Esophagus squamous epithelium (tissue), 5 donors: Measurements from ENCODE around the gene SLCO4C1. TPM values are rescaled to one million over a fixed set of nuclear protein-coding genes. Genes with fewer than 3 reads are reported as not detected.

Source experiments
- DNase-seq: peaks from one replicate; lab custom pipeline; 2025; lab: John Stamatoyannopoulos, UW
- H3K27ac ChIP-seq, 4 donors: fragments of 200-600 bp; sonication (generic); one replicate each; pipeline ENCODE4 v1.5.1; 2016 to 2019; ENCODE audit warnings: mild to moderate bottlenecking in 1 of 4
- H3K27me3 ChIP-seq, 4 donors: fragments of 200-600 bp; sonication (generic); 1 replicate in 3 of 4; 2 replicates in 1 of 4; pipeline versions ENCODE4 v1.5.1 to v1.6.0; 2017 to 2021; ENCODE audit warnings: antibody characterized with exemption in 1 of 4
- H3K36me3 ChIP-seq, 3 donors: fragments of 200-600 bp; sonication (generic); one replicate each; pipeline ENCODE4 v1.5.1; 2016 to 2019
- H3K4me1 ChIP-seq, 3 donors: fragments of 200-600 bp; sonication (generic); one replicate each; pipeline ENCODE4 v1.5.1; 2017 to 2019
- H3K4me3 ChIP-seq, 4 donors: fragments of 200-600 bp; sonication (generic); 1 replicate in 3 of 4; 2 replicates in 1 of 4; pipeline ENCODE4 v1.5.1; 2016 to 2019; ENCODE audit warnings: mild to moderate bottlenecking in 2 of 4, moderate library complexity in 1 of 4
- H3K9me3 ChIP-seq, 3 donors: fragments of 200-600 bp; sonication (generic); one replicate each; pipeline ENCODE4 v1.5.1; 2016 to 2019
- POLR2A ChIP-seq, 4 donors: fragments of 450-650 bp; IDR thresholded peaks; one replicate each; pipeline ENCODE4 v1.6.1; 2017; ENCODE audit warnings: antibody characterized with exemption in 4 of 4, mild to moderate bottlenecking in 4 of 4, moderate library complexity in 3 of 4
- WGBS, 2 donors: methylation state at CpG; one replicate each; pipeline ENCODE4 v1.1.5; 2018; 5-methylcytosine and 5-hydroxymethylcytosine counted together
- intact Hi-C: fragments of 100-400 bp; cut with DNase I; formaldehyde crosslinking; loops from one replicate; pipeline ENCODE4 v1.15.0; 2022
- total RNA-seq, 4 donors: library from RNA; depleted of rRNA; stranded (reverse); fragments of >200 nt; gene quantifications; one replicate each; pipeline ENCODE4 v1.1.0, GENCODE V29; 2016
- TF ChIP-seq, protein P1 (sequence below), 6 experiments: fragments of 450-650 bp in 4 of 6; fragments of 200-600 bp in 2 of 6; sonication (generic) in 2 of 6; IDR thresholded peaks; one replicate each; pipeline ENCODE4 v1.5.1; 2016 to 2019; ENCODE audit warnings: antibody characterized with exemption in 6 of 6, mild to moderate bottlenecking in 4 of 6, moderate library complexity in 4 of 6
- donor health status: DM: yes; HTN: yes; CAD: no.

Gene SLCO4C1
- total RNA-seq, 4 donors from 2014 or later, result 0.19 TPM; not detected in 3

DNA sequence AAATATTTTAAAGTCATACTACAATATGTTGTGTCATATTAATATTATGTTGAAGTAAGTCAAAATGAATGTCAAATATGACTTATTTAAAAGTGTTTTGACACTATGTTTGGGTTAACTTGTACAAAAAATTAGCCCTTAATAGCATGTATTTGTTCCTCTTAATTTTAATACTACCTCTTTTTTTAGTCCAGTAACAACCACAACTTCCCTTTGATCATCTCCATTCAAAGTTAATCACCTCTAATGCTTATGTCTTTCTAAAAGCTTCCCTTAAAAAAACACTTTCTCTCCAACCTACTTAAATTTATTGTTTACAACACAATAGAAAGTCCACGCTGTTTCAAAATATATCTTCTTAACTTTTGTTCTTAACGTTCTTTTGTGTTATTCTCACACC, 9.6 kb downstream of the SLCO4C1 start:
- no peak overlapping the region for H3K27ac ChIP-seq
- no peak for DNase-seq
- no peaks in the 10 kb centered on the region for H3K27me3 ChIP-seq
- H3K9me3 ChIP-seq, result no peaks in the 10 kb centered on the region
- no peaks in the 10 kb centered on the region for H3K4me1 ChIP-seq
- intact Hi-C loops, result no loop called here
- no peak overlapping the region for H3K4me3 ChIP-seq
- no peaks in the 10 kb centered on the region for H3K36me3 ChIP-seq
- WGBS, 2 donors, result 33 to 41% methylated on average over 2 of the region's 2 CpGs
- no peak for TF ChIP-seq POLR2A (IDR thresholded peaks at IDR 0.05)
- TF ChIP-seq, protein P1, sequence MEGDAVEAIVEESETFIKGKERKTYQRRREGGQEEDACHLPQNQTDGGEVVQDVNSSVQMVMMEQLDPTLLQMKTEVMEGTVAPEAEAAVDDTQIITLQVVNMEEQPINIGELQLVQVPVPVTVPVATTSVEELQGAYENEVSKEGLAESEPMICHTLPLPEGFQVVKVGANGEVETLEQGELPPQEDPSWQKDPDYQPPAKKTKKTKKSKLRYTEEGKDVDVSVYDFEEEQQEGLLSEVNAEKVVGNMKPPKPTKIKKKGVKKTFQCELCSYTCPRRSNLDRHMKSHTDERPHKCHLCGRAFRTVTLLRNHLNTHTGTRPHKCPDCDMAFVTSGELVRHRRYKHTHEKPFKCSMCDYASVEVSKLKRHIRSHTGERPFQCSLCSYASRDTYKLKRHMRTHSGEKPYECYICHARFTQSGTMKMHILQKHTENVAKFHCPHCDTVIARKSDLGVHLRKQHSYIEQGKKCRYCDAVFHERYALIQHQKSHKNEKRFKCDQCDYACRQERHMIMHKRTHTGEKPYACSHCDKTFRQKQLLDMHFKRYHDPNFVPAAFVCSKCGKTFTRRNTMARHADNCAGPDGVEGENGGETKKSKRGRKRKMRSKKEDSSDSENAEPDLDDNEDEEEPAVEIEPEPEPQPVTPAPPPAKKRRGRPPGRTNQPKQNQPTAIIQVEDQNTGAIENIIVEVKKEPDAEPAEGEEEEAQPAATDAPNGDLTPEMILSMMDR (IDR thresholded peaks at IDR 0.05), result no peak

DNA sequence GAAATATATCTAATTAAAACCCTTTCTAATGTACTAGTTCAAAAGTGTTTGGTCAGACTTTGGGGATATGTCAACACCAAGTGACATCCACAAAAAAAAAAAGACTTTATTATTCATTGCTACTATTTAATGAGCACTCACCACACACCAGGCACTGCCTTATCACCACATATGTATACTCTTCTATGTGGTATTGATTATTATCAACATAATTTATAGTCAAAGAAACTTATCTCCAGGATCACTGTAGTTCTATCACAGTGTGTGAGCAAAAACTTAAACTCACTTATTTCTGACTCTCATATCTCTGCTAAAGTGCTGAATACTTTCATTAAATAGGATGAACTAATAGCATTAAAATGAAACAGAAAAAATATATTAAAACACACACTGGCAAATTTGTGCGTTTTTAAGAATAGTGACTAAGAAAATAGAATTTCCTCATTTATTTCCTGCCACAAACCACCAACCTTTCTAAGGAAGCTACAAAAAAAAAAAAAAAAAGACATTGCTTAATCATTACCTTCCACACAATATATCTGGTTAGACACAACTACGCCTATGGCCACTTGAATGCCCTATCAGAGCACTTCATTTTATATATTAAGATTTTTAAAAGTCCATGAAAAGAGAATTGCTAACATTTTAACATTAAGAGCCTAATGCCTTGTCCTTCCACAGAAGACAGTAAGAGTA, 12.8 kb downstream of the SLCO4C1 start:
- 65 to 69% methylated on average over 2 of the region's 2 CpGs for WGBS, 2 donors
- TF ChIP-seq POLR2A (IDR thresholded peaks at IDR 0.05), result no peak
- TF ChIP-seq, protein P1 (IDR thresholded peaks at IDR 0.05), result no peak
- H3K36me3 ChIP-seq, result no peaks in the 10 kb centered on the region

DNA sequence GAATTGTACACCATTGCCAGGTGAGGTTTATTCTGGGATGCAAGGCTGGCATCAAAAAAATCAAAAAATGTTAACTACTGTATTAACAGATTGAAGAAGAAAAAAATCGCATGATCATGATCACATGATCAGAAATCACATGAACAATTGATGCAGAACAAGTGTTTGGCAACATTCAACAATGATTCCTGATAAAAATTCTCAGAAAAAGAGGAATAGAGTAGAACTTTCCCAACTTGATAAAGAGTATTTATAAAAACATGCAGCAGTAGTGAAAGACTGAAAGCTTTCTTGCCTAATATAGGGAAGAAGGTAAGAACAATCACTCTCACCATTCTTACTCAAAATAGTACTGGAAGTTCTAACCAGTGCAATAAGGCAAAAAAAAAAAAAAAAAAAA, 16.4 kb downstream of the SLCO4C1 start:
- H3K27ac ChIP-seq, result no peak overlapping the region
- intact Hi-C loops, result no loop called here
- no peaks in the 10 kb centered on the region for H3K27me3 ChIP-seq
- DNase-seq, result no peak
- H3K4me1 ChIP-seq, result no peaks in the 10 kb centered on the region
- no peak for TF ChIP-seq POLR2A (IDR thresholded peaks at IDR 0.05)
- TF ChIP-seq, protein P1 (IDR thresholded peaks at IDR 0.05), result no peak
- H3K9me3 ChIP-seq, result no peaks in the 10 kb centered on the region
- H3K4me3 ChIP-seq, result no peak overlapping the region
- 62 to 65% methylated on average over 1 of the region's 1 CpG for WGBS, 2 donors
- no peaks in the 10 kb centered on the region for H3K36me3 ChIP-seq

More for the DNA sequence above, 12.8 kb downstream of the SLCO4C1 start:
- Histone ChIP-seq H3K4me1 (no peaks in the 10 kb centered on the region), H3K27me3 (no peaks in the 10 kb centered on the region), H3K4me3 (no peak overlapping the region), H3K9me3 (no peaks in the 10 kb centered on the region), H3K27ac (no peak overlapping the region)
- DNase-seq, result no peak
- intact Hi-C loops, result no loop called here

DNA sequence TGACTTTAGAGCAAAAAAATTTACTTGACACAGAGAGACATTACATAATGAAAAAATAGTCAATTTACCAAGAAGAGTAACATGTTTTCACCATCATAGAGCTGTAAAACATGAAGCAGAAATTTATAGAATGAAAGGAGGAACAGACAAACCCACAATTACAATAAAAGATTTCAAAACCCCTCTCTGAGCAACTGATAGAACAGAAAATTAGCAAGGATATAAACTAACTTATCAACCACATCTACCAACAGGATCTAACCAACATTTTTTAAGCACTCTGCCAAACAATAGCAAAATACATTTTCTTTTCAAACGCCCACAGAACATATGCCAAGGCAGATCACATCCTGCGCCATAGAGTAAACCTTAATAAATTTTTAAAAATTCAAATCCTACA, 17.9 kb downstream of the SLCO4C1 start:
- TF ChIP-seq, protein P1 (IDR thresholded peaks at IDR 0.05), result no peak
- TF ChIP-seq POLR2A (IDR thresholded peaks at IDR 0.05), result no peak
- Histone ChIP-seq H3K9me3 (no peaks in the 10 kb centered on the region), H3K4me1 (no peaks in the 10 kb centered on the region), H3K36me3 (no peaks in the 10 kb centered on the region), H3K27me3 (no peaks in the 10 kb centered on the region), H3K27ac (no peak overlapping the region), H3K4me3 (no peak overlapping the region)
- no peak for DNase-seq
- intact Hi-C loops, result no loop called here
- 48 to 58% methylated on average over 2 of the region's 2 CpGs for WGBS, 2 donors

DNA sequence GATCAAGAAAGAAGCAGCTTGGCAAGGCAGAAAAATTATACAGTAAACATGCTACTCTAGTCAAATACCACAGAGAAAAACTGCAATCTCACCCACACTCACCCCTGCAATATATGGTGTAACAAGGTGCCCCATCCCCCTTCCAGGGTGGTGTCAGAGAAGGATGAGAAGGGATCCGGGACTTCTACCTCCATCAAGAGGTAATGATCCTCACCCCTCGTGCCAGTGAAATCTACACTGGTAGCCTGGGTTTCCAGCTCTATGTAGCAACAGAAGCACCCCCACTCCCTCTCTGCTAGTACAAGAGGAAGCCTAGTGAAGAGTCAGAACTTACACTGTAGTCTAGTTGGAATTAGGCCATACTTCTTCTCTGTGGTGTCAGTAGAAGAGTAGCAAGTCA, 18.9 kb downstream of the SLCO4C1 start:
- Histone ChIP-seq H3K4me1 (no peaks in the 10 kb centered on the region), H3K9me3 (no peaks in the 10 kb centered on the region), H3K27ac (no peak overlapping the region), H3K4me3 (no peak overlapping the region), H3K36me3 (no peaks in the 10 kb centered on the region), H3K27me3 (no peaks in the 10 kb centered on the region)
- WGBS, 2 donors, result 51% methylated on average over 2 of the region's 2 CpGs; no CpG with 5 or more reads in 1 of the 2 donors
- intact Hi-C loops, result no loop called here
- TF ChIP-seq, protein P1 (IDR thresholded peaks at IDR 0.05), result no peak
- TF ChIP-seq POLR2A (IDR thresholded peaks at IDR 0.05), result no peak
- DNase-seq, result no peak
